Skeletal muscle cell (primary cell): ENCODE measurements around the gene PDCD1.

Experiments
- DNase-seq: peaks from one replicate; pipeline ENCODE4 v3.0.0-alpha.2; 2010; ENCODE audit warnings: low read depth
- H3K4me3 ChIP-seq: 2 replicates; pipeline ENCODE4 v1.5.1; 2011; ENCODE audit warnings: low read depth, mild to moderate bottlenecking, control low read depth, low read length, moderate library complexity

The PDCD1 gene

GRCh38 chr2:241855245-241855887, 3.3 kb downstream of the PDCD1 start:
- no peak overlapping the region for H3K4me3 ChIP-seq
- no peak for DNase-seq

DNA sequence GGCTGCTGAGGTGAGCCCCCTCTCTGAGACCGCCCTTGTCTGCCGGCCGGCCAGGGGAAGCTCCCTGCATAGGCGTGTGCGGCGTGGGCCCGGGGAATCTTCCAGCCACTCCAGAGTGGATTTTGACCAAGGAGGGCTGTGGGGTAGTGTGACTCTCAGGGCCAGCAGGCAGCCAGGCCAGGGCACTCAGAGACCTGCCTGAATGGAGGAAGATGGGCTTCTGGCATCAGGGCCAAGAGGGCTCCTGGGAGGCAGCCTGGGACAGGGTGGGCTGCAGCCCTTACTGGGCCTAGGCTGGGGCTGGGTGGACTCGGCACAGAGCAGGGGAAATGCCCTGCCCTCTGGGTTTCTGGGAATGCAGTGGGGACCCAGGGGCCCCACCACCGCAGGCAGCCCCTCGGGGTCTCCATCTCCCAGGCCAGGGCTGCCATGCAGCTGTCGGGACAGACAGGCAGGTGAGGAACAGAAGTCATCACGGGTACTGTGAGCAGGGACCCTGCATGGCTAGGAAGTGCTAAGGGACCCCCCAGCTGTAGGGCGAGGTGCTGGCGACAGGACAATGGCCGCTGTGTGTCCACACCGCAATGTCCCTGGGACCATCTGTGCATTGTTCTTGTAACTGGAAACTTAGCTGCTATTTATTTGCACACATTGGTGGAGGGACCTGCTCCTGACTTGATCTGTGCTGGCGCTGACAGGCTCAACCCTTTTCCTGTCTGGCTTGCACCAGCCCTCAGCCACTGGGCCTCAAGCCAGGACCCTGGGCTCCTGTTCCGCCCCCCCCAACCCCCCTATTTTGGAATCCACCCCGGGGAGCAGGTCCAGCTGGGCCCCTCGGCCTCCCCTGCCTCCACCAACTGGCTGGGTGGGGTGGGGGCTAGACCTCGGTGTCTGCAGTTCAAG, 4.1 kb downstream of the PDCD1 start:
- no peak overlapping the region for H3K4me3 ChIP-seq
- no peak for DNase-seq

DNA sequence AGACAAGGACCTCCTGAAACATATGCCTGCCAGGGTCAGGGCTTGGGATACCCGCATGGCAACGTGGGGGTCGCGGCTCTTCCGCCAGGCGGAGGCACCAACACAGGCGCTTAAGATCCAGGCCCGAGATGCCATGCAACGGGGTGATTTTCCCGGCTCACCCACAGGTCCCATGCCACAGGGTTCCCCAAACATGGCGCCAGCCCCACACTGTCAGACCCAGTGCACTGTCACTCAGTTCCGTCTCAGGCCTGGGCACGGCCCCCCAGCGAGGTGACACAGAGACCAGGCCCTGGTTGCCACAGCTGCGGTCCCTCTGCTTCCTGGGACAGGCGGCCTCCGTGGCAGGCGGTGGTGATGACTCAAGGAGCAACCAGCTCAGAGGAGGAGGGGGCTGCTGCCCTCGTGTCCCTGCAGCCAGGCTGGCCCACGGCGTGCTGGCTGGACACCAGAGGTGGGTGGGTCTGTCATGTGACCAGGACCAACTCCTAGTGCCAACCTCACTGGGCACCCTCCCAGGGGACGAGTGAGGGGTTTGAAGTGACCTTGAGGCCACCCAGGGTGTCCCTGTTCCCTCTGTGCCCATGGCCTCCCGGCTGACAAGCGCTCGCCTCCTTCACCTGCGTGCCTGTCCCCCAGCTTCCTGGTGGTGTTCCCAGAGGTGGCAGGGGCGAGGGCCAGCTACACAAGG, 4.9 kb downstream of the PDCD1 start:
- no peak overlapping the region for H3K4me3 ChIP-seq
- DNase-seq, result no peak

GRCh38 chr2:241852981-241853631, 5.6 kb downstream of the PDCD1 start:
- no peak overlapping the region for H3K4me3 ChIP-seq
- no peak for DNase-seq

GRCh38 chr2:241852116-241852980, 6.3 kb downstream of the PDCD1 start:
- no peak overlapping the region for H3K4me3 ChIP-seq
- no peak for DNase-seq

DNA sequence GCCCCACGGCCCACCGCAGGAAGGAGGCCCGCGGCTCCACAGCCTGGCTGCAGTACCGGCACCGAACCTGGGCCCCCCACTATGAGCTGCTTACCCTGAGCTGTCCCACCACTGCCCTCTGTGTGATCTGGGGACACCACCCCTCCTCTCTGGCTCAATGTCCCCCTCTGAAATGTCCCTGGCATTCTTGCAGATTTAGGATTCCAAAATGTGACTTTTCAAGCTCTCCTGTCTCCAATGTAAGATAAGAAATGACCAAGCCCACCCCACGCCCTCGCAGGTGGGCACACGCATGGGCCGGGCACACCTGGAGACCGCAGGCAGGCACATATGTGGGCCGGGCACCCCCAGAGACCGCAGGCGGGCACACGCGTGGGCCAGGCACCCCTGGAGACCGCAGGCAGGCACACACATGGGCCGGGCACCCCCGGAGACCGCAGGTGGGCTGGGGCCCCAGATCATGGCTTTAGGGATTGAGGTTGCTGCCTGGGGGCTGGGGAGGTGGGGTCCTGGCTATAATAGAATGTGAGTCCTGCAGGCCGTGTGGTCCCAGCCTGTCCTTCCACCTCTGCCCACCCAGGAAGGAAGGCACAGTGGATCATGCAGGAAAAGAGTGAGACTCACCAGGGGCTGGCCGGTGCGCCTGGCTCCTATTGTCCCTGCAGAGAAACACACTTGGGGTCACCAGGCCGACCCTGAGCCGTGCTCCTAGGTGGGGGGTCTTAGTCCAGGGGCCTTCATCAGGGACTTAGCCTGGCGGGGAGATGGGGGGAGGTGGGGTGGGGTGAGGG, 7.2 kb downstream of the PDCD1 start:
- no peak overlapping the region for H3K4me3 ChIP-seq
- no peak for DNase-seq

DNA sequence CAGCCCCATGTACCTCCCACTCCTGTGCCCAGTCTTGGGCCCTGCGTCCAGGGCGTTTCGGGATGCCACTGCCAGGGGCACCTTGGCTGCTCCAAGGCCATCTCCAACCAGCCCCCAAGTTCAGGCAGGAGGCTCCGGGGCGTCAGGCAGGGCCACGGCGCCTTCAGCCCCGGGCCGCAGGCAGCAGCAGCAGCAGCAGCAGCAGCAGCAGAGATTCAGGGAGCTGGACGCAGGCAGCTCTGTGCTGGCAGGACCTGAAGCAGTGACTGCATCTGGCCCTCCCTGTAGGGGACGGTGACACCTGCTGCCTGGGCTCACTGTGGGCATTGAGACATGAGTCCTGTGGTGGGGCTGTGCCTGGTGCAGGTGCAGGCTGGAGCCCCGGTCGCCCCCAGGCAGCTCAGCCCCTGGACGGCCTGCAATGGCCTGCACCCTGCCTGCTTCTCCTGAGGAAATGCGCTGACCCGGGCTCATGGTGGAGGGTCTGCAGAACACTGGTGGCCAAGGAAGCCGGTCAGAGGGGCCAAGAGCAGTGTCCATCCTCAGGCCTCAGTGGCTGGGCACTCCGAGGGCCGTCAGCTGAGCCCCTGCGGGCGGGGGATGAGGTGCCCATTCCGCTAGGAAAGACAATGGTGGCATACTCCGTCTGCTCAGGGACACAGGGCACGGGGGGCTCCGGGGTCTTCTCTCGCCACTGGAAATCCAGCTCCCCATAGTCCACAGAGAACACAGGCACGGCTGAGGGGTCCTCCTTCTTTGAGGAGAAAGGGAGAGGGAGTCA, 8.0 kb downstream of the PDCD1 start:
- no peak for DNase-seq
- no peak overlapping the region for H3K4me3 ChIP-seq

GRCh38 chr2:241849616-241850543, 8.8 kb downstream of the PDCD1 start:
- no peak overlapping the region for H3K4me3 ChIP-seq
- no peak for DNase-seq

- no peak for DNase-seq
- no peak overlapping the region for H3K4me3 ChIP-seq
Measured at GRCh38 chr2:241848761-241849615, 9.7 kb downstream of the PDCD1 start.

DNA sequence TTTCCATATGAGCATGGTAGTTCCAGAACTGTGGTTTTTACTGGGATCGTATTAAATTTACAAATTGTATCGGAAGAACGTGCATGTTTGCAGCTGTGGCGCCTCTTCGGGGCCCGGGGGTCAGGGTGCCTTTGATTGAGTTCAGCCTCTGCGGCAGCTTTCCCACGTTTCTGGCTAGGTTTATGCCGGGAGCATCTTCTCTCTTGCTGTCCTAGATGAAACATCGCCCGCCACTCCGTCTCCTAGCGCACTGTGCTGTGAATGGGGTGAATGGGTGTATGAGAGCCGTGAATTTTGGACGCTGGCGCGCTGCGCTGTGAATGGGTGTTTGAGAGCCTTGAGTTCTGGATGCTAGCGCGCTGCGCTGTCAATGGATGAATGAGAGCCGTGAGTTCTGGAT, 12.3 kb downstream of the PDCD1 start:
- DNase-seq, result no peak
- H3K4me3 ChIP-seq, result no peak overlapping the region

DNA sequence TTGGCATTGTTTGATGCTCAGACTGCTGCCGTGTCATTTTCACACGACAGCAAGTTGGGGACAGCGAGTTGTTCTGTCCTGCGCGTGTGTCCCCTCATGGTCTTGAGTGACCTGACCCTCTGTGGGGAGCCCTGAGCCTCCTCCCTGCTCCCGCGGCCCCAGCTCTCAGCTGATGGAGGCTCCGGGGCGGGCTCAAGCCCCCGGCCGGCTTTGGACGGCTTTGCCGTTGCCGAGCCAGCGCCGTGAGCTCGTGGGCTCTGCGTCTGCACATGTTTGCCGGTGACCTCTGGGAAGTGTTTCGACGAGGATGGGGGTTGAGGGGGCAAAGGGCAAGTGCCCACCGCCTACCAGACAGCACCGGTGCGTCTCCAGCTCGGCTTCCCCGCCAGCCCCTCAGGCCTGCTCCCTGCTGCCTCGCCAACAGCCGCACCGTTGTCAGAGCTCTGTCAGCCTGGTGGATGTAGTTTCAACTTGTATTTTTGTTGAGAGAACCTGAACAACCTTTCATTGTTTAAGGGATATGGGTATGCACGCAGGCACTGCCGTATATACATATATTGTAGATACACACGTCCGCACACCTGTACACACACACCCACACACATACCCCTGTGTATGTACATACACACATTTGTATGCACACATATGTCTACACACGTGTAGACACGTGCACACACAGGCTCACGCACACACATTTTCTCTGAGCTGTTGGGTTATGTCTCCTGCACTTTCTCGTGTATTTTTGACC, 13.7 kb downstream of the PDCD1 start:
- H3K4me3 ChIP-seq, result peak overlapping the region; percentile 36
- DNase-seq, result no peak

- peak overlapping the region; percentile 36 for H3K4me3 ChIP-seq
- no peak for DNase-seq
Measured at GRCh38 chr2:241844066-241844728, 14.5 kb downstream of the PDCD1 start.

DNA sequence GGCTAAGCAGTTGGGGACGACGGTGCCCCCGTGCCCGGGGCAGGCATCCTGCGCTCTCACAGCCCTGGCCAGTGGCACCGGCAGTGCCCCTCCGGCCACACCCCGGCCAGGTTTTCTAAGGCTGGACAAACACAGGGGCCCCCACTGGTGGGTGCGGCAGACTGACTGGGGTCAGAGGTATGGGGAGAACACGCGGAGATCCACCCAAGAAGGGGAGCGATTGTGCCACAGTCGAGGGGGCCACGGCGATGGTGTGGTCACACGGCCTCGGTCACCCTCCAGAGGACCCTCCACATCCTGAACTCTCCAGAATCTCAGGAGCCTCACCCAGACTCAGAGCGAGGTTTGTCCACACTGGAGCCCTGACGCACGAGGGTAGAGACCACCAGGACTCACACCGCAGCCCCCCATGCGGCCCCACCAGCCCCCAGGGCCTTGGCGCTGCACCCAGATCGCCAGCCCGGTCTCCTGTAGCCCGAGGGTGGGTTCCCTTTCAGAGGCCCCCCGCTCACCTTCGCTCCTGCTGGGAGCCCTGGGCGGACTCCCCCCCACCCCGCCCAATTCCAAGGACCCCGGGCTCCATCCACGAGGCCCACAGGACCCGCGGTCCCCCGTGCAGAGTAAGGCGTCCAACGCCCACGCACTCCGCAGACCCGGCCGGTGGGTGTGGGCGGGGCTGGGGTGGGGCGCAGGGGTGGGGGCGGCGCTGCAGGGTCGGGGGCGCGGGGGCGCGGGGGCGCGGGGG, 15.2 kb downstream of the PDCD1 start:
- DNase-seq, result no peak
- H3K4me3 ChIP-seq, result no peak overlapping the region
